ENCODE data around the gene HNRNPUL2.

GRCh38 chr11:62669420-62670161 is 57.7 kb downstream of the HNRNPUL2 start:
- no peak for TF ChIP-seq CSRNP3 (CRISPR knock-in tag; IDR thresholded peaks at IDR 0.05)
- TF ChIP-seq ZNF8 (CRISPR knock-in tag; IDR thresholded peaks at IDR 0.05): no peak
- TF ChIP-seq TCF4 (CRISPR knock-in tag; IDR thresholded peaks at IDR 0.05; ENCODE audit: borderline replicate concordance): no peak
- no peak for TF ChIP-seq ZFP3 (CRISPR knock-in tag; IDR thresholded peaks at IDR 0.05)
- TF ChIP-seq ZNF70 (CRISPR knock-in tag; IDR thresholded peaks at IDR 0.05): no peak
- no peak for TF ChIP-seq TSHZ2 (CRISPR knock-in tag; IDR thresholded peaks at IDR 0.05)
- no peak for TF ChIP-seq ZFP30 (CRISPR knock-in tag; IDR thresholded peaks at IDR 0.05)
- no peak for TF ChIP-seq BACH2 (CRISPR knock-in tag; IDR thresholded peaks at IDR 0.05; ENCODE audit: borderline replicate concordance)
- TF ChIP-seq PATZ1 (CRISPR knock-in tag; IDR thresholded peaks at IDR 0.05; ENCODE audit: borderline replicate concordance): no peak
- TF ChIP-seq ISL1 (CRISPR knock-in tag; IDR thresholded peaks at IDR 0.05): no peak
- no peak for TF ChIP-seq RARB (CRISPR knock-in tag; IDR thresholded peaks at IDR 0.05)
- no peak for TF ChIP-seq ZC3H10 (CRISPR knock-in tag; IDR thresholded peaks at IDR 0.05)
- no peak for TF ChIP-seq CREB5 (CRISPR knock-in tag; IDR thresholded peaks at IDR 0.05; ENCODE audit: low read depth)

Data from SK-N-SH treated with all-trans-retinoic acid at 6 μM for 48 hours (cell line).